Tongue (tissue), 2 donors: ENCODE data around the gene EHMT1. TPM values are rescaled to one million over a fixed set of nuclear protein-coding genes. Genes with fewer than 3 reads are reported as not detected.
A peak's percentile ranks its signal among the peaks of the same experiment; 100 is the strongest.

Source experiments
- DNase-seq: peaks from one replicate; pipeline ENCODE4 v3.0.0-alpha.2; 2015
- total RNA-seq: library from RNA; depleted of rRNA; stranded (reverse); fragments of >200 nt; gene quantifications from one replicate; pipeline ENCODE4 v1.2.3, GENCODE V29; 2014

The EHMT1 gene
- total RNA-seq, 1 donor from 2014 or later: 70.3 TPM

DNA sequence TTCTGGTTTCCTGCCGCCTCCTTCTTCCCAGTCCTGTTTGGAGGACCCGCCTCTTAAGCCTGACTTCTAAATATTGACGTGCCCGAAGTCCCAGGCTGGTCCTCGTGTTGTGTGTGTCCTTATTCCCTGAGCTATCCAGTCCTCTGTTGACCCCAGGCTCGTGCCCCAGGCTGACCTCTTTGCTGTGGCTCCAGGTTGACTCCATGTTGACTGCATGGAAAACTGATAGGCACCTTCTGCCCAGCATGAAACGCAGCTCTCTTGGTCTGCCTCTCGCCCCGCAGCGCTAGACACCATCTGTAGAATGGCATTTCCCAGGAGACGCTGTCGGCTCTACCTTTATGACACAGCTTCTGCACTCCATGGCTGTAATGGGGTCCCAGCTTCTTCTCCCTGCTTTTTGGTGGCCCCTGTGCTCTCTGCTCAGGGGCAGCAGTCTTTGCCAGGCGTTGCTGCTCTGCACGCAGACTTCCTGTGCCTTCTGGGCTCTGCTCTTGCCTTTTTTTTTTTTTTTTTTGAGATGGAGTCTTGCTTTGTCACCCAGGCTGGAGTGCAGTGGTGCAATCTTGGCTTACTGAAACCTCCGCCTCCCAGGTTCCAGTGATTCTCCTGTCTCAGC is 28.4 kb downstream of the EHMT1 start:
- no peak for DNase-seq

DNA sequence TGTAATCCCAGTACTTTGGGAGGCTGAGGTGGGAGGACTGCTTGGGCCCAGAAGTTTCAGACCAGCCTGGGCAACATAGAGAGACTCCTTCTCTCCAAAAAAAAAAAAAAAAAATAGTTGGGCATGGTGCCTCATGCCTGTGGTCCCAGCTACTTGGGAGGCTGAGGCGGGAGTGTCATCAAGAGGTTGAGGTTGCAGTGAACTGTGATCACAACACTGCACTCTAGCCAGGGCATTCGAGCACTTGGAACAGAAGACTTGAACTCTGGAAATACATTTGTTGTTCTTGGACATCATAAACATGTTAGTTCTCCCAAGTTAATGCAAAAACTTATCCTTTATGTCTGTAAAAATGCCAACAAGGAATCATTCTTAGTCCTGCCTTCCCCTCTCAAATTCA is 29.6 kb downstream of the EHMT1 start:
- no peak for DNase-seq

DNA sequence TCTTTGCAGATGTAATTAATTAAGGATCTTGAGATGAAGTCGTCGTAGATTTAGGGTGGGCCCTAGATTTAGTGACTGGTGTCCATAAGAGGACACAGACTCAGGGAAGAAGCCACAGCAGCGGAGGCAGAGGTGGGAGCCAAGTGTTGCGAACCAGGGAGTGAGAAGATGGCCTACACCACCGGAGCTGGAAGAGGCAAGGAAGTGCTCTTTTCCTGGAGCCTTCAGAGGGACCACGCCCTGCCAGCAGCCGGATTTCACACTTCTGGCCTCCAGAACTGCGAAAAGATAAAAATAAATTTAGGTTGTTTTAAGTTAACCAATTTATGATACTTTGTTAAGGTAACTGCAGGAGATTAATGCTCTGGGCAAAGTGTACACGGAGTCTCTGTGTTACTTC is 30.7 kb downstream of the EHMT1 start:
- DNase-seq: no peak

DNA sequence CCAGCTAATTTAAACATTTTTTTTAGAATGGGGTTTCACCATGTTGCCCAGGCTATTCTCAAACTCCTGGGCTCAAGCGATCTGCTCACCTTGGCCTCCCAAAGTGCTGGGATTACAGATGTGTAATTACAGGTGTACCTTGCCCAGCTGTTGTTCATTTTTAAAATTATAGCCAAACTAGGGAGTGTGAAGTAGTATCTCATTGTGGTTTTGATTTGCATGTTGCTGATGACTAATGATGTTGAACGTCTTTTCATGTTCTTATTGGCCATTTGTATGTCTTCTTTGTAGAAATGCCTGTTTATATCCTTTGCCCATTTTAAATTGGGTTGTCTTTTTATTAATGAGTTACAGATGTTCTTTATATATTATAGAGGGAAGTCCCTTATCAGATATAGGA is 31.5 kb downstream of the EHMT1 start:
- no peak for DNase-seq

DNA sequence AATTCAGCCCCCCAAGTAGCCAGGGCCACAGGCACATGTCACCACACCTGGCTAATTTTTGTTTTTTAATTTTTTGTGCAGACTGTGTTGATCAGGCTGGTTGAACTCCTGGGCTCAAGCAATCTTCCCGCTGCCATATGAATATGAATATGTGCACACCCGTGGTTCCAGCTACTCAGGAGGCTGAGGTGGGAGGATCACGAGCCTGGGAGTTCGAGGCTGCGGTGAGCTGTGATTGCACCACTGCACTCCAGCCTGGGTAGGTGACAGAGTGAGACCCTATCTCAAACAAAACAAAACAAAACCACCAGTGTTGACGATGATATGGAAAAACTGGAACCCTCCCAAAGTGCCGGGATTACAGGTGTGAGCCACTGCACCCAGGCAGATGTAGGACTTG is 32.0 kb downstream of the EHMT1 start:
- no peak for DNase-seq

DNA sequence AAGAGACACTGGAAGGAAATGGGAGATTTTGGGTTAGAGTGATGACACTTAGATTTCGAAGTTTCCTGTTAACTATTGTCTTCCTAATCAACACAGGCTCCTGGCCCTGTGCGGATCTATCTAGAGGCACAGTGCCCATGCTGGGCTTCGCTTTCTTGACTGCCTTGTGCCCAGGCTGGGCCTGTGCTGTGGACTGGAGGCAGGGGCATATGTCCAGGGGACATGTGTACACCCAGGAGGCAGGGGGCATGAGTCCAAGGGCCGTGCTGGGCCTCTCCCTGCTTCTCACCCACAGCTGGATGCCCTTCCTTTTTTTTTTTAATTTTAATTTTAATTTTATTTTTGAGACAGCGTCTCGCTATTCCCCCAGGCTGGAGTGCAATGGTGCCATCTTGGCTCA is 37.6 kb downstream of the EHMT1 start:
- DNase-seq: no peak

DNA sequence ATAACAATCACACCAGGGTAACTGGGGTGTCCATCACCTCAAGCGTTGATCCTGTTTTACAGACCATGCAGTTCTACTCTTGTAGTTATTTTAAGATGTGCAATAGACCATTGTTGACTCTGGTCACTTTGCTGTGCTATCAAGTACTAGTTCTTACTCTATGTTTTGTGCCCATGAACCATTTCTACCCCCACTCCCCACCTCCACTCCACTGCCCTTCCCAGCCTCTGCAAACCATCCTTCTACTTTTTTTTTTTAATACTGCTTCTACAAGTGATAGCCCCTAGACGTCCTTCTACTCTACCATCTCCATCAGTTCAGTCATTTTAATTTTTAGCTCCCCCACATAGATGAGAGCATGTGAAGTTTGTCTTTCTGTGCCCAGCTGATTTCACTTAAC is 38.8 kb downstream of the EHMT1 start:
- DNase-seq: no peak

DNA sequence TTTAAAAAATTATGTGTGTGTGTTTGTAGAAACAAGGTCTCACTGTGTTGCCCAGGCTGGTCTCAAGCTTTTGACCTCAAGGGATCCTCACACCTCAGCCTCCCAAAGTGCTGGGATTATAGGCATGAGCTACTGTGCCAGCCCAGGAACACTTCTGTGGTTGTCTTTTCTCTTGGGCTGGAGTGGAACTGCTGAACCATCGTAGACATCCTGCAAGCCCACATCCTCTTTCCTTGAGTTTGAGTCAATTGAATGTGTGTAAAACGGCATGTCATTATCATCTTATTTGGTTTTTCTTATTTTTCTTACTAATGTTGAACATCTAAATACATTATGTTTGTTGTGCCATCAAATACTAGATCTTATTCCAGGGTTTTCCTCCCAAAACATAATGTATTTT is 40.0 kb downstream of the EHMT1 start:
- no peak for DNase-seq

DNA sequence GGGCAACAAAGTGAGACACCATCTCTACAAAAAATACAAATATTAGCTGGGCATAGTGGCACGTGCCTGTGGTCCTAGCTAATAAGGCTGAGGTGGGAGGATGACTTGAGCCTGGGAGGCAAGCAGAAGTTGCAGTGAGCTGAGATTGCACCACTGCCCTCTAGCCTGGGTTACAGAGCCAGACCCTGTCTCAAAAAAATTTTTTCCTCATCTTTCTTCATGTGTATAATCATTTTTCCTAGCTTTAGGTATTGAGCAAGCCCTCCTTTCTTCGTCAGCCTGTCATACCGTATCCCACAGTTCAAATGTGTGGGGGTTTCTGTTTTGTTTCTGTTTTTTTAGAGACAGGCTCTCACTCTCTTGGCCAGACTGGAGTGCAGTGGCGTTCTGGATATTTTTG is 41.3 kb downstream of the EHMT1 start:
- DNase-seq: no peak

DNA sequence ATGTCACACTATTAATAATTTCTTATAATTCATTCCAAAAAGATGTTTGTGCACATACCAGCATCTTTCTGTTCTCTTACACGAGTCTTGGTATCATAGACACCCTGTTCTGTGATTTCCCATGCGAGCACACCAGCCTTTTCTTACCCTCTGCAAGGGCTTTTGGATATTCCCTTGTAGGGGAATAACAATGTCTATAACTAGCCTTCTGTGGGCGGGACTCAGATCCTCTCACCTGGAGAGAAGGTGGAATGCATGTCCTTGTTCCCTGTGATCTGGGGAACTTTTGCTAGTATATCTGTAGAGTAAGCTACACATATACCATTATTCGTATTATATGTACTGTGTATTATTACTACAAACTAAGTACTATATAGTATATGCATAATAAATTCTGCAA is 44.8 kb downstream of the EHMT1 start:
- DNase-seq: no peak

DNA sequence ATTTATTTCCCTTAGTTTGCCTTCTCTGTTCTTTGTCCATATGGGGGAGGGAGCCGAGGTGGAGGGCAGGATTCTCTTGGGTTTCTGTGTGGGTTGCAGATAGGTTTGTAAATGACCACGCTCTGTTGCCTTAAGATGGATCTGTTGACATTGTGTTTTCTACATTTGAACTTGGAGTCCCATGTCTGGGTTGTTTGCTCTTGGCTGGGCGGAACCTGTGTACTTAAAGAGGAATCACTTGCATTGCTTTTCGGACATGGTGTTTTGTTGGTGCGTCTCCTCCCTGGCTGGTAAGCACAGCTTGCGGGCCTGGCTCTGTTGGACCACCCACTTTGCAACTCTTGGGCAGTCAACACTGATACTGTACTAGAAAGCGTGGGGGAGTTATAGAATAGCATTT is 45.9 kb downstream of the EHMT1 start:
- DNase-seq: peak; percentile 32

DNA sequence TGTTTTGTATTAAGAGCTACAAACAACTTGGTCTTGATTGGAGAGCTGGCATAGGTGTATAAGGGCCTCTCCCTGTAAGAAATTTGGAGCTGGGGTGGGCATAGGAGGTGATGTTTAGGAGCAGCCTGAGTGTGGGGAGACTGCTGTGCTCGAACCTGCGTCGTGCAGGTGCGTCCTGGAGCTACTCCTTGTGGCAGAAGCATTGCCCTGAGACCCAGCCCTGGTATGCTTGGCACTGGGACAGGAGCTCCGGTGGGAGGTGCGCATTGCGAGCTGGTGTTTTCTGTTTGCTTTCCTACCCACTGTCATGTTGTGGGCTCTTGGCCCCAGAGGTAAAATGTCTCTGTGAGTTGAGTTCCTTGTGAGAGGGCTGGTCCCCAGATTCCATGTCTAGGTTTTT is 46.4 kb downstream of the EHMT1 start:
- no peak for DNase-seq

DNA sequence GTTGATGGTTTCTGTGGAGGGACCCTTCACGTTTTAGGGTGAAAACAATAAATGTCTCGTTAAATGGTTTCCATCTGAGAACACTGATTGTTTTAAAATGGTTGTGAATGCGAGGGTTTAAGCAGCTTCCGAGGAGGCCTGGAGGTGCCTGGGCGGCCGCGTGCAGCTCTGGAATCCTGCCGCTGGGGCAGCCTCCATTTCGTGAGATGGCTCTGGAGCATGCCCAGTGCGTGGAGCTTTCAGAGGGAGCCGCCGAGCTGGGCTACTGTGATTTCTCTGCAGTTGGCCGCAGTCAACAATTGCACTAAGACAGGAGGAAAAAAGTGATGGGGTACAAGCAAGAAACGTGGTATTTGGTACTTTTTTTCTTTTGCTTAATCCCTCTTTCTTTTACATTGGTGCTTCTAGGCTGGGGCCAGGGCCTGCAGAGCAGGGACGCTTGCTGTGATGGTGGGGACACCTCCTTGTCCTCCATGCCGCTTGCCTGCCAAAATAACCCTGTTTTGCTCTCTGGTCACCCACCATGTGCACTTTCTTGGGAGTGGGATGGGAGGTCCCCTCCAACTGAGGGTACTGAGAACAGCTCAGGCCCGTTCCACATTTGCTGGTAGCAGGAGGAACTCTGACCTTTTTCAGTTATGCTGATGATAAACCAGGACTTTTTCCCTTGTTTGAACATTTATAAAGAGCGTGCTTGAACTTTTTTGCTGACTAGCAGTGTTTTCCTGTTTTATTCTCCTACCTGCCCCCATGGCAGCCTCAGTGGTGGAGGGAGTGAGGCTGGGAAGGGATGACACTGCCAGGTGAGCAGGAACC is 47.1 kb downstream of the EHMT1 start:
- DNase-seq: peak; percentile 38

DNA sequence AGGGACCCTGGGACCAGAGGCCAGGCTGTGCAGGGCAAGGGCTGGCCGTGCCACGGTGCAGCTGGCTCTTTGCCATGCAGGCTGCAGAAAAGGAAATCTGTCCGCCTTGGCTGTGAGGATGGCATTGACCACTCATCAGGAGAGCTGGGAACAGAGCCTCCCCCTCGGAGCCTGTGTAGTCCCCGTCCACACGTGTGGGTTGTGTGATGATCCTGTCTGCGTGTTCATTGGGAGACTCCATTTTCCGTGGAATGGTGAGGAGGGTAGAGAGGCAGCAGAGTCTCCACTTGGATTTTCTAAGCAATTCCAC is 47.7 kb downstream of the EHMT1 start:
- DNase-seq: no peak

DNA sequence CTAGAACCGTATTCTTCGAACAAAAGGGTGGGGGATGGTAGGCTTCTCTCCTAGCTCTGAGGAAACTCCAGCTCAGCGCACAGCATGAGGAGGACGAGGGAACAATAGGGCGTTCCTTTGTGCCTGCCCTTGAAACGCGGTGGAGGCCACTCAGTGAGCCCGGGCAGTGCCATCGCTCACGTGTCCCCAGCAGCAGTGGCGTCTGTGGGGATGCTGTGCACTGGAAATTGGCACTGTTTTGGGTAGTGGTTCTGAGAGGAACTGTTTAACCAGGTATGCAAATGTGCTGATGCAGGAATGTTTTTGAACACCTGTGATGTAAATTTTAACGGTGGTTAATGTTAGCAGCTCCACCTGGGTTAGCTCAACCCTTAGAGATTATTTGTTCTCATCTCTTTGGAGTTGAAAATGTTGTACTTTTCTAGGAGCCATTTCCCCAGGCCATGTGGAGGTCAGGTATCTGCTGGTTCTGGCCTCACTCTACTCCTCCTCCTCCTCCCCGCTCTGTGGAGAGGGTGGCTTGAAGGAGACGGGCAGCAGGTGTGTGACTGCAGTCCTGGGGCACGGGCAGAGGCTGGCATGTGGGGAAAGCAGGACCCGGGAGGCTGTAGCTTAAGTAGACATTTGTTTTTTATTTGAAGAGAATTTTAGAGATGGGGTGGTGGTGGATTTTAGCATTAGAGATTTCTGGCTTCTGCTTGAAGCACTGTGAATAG is 48.3 kb downstream of the EHMT1 start:
- DNase-seq: no peak

DNA sequence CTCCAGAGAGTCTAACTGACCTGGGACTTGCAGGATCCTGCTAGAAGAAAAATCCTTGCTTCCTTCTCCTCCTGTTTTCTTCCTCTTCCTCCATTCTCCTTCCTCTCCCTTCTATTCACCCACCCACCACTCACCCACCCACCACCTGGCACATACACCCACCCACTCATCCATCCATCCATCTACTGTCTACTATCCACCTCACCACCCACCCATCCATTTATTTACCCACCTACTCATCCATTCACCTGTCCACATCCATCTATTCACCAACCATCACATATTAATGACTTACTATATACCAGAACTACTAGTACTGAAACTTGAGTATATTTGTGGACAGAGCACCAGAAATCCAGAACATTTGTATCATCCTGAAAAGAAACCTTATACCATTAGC is 49.4 kb downstream of the EHMT1 start:
- no peak for DNase-seq

DNA sequence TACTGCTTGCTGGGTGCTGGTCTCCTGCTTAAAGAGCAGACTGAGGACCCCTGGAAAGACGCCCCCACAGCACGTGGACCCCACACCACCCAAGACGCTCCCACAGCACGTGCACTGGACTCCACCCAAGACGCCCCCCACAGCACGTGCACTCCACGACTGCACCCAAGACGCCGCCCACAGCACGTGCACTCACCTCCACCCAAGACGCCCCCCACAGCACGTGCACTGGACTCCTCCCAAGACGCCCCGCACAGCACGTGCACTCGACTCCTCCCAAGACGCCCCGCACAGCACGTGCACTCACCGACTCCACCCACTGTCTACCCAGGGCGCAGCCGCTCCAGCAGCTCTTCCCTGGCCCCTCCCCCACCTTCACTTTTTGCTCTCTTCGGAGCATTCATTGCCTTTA is 50.5 kb downstream of the EHMT1 start:
- DNase-seq: no peak

DNA sequence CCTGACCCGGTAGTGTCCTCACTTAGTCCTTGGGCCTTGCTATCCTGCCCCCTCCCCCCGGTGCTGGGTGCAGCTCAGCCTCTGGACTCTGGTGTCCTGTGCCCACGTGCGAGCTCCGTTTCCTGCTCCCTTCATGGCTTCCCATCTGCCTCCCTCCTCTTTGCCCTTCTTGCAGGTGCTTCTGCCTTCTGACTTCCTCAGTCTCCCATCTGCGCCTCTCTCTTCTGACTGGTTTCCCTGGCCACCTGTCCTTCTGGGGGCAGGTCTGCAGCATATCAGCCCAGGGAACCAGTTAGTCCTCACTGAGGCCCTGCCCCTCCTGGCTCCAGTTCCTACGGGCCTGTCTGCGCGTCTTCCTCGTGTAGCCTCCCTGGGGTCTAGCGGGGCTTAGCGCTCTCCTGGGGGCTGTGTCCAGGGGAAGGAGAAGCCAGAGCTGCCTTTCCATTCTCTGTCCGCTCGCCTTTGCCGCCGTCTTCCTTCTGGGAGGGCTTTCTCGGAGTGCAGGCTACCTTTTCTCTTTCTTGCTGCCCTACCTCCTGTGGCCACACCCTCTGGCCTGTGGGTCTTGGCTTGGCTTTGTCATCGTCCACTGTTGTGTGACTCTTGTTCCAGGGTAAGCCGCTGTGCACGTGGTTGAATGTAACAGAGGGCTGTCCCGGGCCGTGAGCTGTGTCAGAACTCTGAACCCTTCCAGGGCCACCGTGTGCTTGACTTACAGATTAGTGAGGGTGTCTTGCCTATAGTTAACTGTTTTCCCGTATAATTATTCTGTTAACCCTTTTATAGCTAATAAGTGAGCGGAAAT is 51.8 kb downstream of the EHMT1 start:
- DNase-seq: no peak

DNA sequence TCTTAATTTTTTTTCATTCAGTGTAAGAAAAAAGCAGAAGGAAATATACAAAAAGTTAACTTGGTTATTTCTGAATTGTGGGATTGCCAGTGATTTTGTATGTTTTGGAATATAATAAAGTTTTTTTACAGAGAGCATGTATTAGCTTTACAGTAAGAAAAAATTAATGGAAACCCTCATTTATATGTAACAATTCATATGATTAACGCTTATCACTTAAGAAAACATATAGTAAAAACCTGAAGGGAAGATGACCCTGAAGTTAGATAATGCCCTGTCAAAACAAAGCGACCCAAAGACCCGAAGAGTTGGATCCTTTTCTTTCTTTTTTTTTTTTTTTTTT is 52.4 kb downstream of the EHMT1 start:
- no peak for DNase-seq

DNA sequence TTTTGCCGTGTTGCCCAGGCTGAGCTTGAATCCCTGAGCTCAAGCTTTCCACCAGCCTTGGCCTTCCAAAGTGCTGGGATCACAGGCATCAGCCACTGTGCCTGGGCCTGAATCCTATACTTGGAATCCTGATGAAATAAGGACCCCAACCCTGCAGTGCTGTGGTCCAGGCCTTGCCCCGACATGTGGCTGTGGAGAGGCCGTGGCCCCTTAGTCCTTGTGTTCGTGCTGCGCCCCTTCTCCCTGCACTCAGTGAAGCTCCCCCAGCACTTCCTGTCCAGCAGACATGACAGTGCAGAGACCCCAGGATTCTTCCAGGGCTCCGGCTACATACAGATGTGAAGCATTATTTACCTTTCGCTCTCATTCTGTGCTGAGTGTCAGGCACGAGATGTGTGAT is 52.9 kb downstream of the EHMT1 start:
- no peak for DNase-seq

DNA sequence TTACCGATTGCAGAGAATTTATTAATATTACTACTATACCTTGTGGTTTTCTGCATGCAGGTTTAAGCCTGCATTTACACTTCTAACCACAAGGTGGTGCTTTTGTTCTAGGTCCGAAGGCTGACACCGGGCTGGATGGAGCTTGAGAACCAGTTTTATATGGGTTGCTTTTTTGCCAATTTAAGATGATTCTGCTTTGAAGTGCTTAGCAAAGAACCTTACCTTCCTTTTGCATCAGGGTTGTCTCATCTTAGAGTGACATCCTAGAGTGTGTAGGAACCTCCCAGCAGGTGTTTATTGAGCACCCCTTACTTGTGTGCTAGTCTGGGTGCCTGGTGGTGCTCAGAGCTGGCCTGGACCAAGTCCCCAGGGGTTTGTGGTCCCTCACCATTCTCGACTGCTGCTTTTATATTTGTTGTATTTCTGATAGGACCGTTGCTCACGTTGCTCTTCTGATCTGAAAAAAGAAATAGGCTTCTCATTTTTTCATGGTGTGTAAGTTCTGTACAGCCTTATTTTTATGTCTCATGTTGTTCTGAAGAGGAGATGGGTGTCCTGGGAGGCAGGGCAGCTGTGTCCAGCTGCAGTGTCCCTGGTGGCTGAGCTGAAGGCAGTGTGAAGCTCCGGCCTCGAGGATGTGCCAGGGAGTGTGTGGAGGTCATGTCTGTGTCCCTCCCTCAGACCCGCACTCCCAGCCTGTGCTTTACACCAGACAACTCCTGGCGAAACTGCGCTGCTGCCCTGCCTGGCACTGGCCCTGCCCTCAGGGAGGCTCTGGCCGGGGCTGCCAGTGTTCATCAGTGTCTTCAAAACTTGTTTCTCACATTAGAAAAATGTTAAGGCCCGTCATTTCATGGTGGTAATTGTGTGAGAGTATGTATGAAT is 54.3 kb downstream of the EHMT1 start:
- DNase-seq: peak; percentile 82

DNA sequence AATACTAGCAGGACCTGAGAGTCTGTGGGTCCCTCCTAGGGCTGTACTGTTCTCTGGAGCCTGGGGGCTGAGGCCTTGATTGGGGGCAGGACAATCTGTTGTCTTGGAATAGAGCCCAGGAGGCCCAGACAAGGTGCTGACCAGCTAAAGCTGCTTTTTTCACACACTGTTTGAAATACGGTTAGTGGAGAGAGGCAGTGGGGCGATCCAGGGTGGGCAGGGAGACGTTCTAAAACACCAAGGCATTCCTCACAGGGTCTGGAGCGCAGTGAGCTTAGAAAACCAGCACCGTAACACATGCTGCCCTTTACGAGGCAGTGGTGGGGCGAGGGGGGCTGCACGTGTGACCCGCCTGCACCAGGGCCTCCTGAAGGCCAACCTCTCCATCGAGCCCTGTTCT is 55.1 kb downstream of the EHMT1 start:
- DNase-seq: peak; percentile 58
